ENCODE results near the gene SNAP29. TPM values are rescaled to one million over a fixed set of nuclear protein-coding genes. Genes with fewer than 3 reads are reported as not detected.
"Not testable (repeated sequence)": the region's sequence is repeated elsewhere in the genome, so short reads cannot be mapped to it uniquely, and the experiment has no call there.

Gene SNAP29
- polyA plus RNA-seq, 4 donors, result 28.6 to 34.6 (median 31.5) TPM

DNA sequence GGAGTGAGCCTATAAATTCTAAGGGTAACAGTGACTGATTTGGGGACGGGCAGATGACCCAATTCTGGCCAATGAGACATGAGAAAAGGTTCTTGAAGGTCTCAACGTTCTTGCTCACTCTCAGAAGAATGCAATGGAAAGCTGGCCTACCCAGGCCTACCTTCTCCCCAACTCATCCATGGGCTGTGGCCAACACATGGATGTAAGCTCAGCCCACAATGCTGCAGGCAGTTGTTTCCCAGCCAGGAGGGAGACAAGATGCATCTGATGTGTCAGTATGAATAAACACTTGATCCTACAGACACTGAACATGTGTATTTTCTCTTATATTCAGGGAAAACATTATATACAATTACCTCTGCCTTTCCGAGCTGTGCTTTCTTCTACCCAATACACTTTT lies 24.6 kb upstream of the SNAP29 start:
- DNase-seq (ENCODE audit: low read depth in 4 of 4, low spot score in 3 of 4), result no peak

DNA sequence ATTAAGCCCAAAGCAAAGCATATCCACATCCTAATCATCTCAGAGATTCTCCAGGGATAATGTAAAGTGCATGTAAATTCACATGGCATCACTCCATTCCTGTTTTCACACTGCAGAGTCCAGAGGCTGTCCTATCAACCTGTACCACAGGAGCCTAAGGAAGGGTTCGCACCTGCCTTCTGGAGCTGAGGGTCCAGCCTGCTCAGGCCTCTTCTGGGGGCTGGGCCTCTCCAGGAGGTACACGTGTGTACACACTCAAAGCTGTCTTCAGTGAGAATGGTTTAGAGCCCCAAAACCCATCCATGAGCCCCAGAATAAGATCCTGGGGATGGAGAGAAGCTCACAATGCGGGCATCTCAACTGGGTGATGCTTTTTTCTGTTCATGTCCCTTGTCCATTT lies 24.1 kb upstream of the SNAP29 start:
- no peak for DNase-seq (ENCODE audit: low read depth in 4 of 4, low spot score in 3 of 4)

GRCh38 chr22:20836987-20837823 lies 21.6 kb upstream of the SNAP29 start:
- no peak for DNase-seq (ENCODE audit: low read depth in 4 of 4, low spot score in 3 of 4)

GRCh38 chr22:20839354-20839753 lies 19.5 kb upstream of the SNAP29 start:
- DNase-seq (ENCODE audit: low read depth in 4 of 4, low spot score in 3 of 4), result not testable (repeated sequence)

GRCh38 chr22:20839837-20840645 lies 18.8 kb upstream of the SNAP29 start:
- DNase-seq (ENCODE audit: low read depth in 4 of 4, low spot score in 3 of 4), result no peak

GRCh38 chr22:20840646-20841371 lies 18.0 kb upstream of the SNAP29 start:
- no peak for DNase-seq (ENCODE audit: low read depth in 4 of 4, low spot score in 3 of 4)

DNA sequence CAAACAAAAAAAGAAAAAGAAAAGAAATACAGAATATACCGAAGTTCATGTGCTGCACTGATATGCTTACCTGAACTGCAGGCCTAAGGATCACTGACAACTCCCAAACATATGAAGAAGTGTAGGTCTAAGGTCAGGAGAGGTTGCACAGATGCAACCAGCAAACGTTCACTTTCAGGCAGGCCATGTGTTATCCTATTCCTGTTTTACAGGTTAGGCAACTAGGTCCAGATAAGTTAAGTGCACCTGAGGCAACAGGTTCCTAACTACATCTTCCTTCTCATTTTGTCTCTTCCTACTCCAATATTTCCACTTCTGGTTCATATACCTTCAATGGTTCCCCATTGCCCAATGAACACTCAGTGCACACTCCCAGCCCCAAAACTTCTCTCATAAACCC lies 15.3 kb upstream of the SNAP29 start:
- no peak for DNase-seq (ENCODE audit: low read depth in 4 of 4, low spot score in 3 of 4)

DNA sequence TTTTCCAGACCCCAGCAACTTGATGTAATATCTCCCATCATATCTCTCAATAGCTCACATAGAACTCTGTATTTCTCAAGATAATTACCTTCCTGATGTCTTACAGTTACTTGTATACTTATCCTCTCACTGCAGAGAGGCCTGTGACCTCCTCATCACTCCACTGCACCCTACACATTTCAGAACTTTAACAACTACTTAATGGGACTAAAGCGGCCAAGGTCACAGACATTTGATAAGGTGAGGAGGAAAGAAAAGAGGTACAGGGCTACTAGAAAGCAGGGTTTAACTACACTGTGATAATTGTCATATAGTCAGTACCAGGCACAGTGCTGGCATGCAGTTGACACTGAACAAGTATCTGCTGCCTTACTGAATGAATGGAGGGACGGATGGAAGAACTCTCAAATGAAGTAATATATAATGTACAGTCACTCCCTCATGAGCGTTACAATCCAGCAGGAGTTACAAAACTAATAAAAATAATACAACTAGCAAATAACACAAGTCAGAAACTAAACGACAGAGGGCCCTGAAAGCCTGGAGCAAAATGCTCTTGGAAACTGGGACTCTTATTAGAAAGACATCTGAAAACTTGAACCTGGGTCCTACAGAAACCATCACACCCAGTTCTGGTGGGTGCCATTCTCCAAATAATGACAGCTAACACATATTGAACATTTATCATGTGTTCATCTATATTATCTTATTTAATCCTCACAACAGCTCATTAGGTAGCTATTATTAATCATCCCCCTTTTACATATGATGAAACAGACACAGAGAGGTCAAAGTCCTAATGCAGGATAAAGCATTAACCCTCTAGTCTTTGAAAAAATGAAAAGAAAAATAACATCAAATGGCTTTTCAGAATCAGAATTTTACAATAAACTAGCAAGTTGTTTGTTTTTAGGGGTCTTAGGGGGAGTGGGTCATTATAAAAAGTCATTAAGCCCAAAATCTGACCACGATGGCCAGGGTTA lies 14.5 kb upstream of the SNAP29 start:
- DNase-seq (ENCODE audit: low read depth in 4 of 4, low spot score in 3 of 4), result no peak

DNA sequence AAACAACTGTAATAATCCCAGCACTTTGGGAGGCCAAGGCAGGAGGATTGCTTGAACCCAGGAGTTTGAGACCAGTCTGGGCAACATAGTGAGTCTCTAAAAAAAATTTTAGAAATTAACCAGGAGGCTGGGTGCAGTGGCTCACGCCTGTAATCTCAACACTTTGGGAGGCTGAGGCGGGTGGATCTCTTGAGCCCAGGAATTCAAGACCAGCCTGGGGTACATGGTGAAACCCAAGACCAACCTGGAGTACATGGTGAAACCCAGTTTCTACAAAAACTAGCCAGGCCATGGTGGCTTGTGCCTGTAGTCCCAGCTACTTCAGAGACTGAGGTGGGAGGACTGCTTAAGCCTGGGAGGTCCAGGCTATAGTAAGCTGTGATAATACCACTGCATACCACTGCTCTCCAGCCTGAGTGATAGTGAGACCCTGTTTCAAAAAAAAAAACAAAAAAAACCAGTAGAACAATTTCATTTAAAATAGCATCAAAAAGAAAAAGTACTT lies 11.4 kb upstream of the SNAP29 start:
- DNase-seq (ENCODE audit: low read depth in 4 of 4, low spot score in 3 of 4), result no peak

DNA sequence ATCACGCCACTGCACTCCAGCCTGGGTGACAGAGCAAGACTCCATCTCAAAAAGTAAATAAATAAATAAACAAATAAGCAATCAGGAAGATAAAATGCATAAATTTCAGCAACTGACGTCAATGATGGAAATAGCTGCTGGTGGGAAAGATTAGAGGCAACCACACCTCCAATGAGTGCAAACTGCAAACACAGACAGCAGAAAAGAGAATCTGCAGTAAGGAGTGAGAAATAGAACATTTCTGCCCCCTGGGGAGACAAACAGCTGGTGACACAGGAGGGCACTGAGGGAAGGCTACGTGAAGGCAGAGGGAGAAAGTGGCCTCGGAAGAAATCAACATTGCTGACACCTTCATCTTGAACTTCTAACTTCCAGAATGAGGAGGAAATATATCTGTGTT lies 6.7 kb upstream of the SNAP29 start:
- DNase-seq (ENCODE audit: low read depth in 4 of 4, low spot score in 3 of 4), result no peak

DNA sequence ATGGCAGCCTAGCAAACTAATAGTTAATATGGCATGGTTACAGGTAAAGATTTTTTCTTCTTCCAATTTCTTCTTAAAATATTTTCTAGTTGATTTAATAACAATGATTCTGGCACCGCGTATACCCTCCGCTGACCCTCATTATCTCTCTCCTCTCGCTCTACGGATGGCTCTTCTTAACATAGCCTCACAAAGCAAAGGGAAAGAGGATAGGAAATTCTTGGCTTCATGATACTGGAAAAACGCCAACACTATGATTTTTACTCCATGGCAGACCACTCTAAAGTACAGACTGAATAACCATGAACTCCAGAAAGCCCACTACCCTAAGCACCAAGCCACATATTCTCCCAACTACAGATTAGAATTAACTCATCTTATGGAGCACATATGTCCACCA lies 6.3 kb upstream of the SNAP29 start:
- no peak for DNase-seq (ENCODE audit: low read depth in 4 of 4, low spot score in 3 of 4)

DNA sequence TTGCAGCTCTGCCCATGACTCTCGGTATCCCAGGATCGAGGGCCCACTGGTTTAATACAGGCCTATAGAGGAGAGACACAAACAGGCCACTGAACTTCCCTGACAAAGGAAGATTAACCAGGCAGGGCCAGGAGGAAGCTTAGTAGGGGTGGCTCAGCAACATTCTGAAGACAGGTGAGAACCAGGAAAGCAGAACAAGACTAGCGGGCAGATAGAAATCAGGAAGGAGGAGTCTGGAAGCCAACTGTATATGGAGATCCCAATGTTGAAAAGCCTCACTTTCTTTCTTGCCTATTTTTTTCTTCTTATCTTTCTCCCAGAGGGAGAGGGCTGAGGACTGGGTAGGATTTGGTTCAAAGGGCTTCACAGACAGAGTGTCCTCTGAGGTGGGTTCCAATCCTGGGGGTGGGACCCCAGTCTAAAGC lies 5.6 kb upstream of the SNAP29 start:
- no peak for DNase-seq (ENCODE audit: low read depth in 4 of 4, low spot score in 3 of 4)

DNA sequence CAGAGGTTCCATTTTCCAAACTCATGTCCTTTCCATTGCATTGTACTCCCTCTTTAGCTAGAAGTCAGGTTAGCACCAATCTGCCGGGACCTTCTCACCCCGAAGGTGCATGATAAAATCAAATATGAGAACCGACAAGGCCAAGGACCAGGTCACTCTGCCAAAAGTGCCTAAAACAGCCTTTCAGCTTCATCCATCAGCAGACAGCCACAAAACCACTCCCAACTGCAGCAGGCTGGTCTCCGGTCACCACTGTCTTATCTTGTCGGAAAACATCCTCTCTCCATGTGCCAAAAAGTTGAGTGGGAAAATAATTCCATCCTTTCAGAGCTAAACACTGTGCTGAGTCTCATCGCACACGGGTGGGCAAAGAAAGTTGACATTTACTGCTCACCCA lies 1.6 kb upstream of the SNAP29 start:
- DNase-seq (ENCODE audit: low read depth in 4 of 4, low spot score in 3 of 4), result no peak

DNA sequence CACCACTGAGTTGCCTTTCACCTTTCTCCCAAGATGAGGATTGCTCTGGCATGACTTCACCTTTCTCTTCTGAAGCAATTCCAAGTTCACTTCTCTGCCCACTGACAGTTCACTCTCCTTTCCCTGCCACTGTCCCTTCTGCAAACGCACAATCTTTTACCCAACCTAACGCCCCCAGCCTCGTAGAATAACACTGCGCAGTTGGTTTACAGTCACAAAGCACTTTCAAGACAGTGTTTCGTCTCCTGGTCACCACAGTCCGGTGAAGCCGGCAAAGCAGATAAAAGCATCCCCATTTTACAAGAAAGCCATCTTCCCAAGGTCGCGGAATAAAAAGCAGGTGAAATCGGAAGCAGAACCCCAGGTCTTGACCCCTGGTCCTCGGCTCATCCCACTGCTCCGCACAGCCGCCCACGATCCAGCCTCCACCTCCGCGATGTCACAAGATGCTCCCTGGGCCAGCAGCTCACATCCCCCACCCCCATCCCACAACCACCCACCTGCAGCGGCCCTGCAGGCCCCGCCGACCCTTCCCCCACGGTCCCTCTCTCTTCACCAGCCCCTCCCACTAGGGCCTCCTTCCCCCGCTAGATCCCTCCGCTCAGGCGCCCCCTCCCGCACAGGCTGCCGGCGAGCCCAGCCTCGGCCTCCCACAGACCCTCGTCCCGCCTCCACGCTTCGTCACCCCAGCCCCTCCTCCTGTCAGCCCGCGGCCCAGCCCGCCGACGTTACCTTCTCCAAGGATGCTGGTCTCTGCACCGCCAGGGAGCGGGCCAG lies 781 bp upstream of the SNAP29 start:
- DNase-seq (ENCODE audit: low read depth in 4 of 4, low spot score in 3 of 4), result peak; percentile 62 to 80 (median 73)

DNA sequence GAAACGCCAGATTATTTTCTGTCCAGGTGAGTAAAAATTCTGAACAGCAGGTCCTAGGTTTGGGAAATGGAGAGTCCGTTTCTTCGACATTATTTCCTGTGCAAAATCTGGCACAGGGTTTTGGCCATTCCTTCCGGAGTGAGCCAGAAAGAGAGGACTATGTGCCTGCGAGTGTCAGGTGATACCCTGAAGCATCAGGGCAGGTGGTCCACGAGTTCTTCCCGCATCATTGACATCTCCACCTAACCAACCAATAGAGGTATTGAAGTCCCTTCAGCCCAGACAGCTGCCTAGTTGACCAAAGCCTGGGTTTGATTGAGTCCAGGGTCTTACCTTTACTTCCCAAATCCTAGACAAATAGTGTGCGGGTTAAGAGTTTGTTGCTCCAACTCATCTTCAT lies 808 bp downstream of the SNAP29 start:
- no peak for DNase-seq (ENCODE audit: low read depth in 4 of 4, low spot score in 3 of 4)

GRCh38 chr22:20862540-20862939 lies 3.7 kb downstream of the SNAP29 start:
- no peak for DNase-seq (ENCODE audit: low read depth in 4 of 4, low spot score in 3 of 4)

GRCh38 chr22:20863366-20863765 lies 4.6 kb downstream of the SNAP29 start:
- no peak for DNase-seq (ENCODE audit: low read depth in 4 of 4, low spot score in 3 of 4)

GRCh38 chr22:20864186-20864908 lies 5.5 kb downstream of the SNAP29 start:
- DNase-seq (ENCODE audit: low read depth in 4 of 4, low spot score in 3 of 4), result no peak
